ENCODE measurements around the gene CORO2B. TPM values are rescaled to one million over a fixed set of nuclear protein-coding genes. Genes with fewer than 3 reads are reported as not detected.

Gene CORO2B
- polyA plus RNA-seq, 1 of the 3 experiments (the other 2 are of a cell fraction) = 3.6 TPM

DNA sequence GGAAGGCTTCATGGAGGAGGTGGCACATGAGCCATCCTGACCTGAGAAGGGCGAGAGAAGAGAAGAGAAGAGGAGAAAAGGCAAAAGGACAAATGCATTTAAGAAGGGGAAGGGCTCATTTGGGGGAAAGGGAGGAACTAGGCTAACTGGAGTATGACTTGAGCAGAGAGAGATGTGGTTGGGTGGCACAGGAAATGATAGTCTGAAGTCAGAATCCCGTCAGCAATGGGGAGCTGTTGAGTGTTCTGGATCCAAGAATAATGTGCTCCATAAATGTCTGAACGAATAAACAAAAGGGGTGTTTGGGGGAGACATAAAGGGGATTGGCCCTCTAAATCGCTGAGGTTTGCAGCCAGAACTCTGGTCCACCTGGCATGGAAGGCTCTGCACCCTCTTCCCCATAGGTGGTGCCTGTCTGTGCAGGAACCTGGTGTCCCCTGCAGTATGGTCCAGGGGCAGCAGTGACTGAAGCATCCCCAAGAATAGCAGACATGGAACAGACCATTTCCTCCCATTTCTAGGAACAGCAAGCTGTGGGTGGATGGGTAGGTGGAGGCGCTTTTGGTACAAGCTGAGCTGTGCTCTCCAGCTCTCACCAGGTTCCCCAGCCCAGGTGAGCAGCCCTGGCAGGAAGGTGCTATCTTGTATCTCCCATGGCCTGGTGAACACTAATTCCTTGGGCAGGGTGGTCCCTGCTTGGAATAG is 15.2 kb downstream of the CORO2B start:
- no peak overlapping the region for H3K4me2 ChIP-seq
- 87% methylated on average over 5 of the region's 5 CpGs for WGBS (ENCODE audit: low lambda C conversion rate)
- H3F3A ChIP-seq (replicated peaks; ENCODE audit: insufficient read depth) = no peaks in the 10 kb centered on the region
- no peak for DNase-seq
- ChIA-PET POLR2A (no interaction called here), CTCF (interaction anchor here (1.0 kb wide), 1 partner anchor 282 kb away, joined by 3 read pairs; no protein-coding TSS in a partner anchor)
- H4K20me1 ChIP-seq (ENCODE audit: insufficient read depth) = no peaks in the 10 kb centered on the region
- no peak overlapping the region for H2AFZ ChIP-seq (ENCODE audit: low read depth)
- H3K79me2 ChIP-seq (ENCODE audit: insufficient read depth) = no peaks in the 10 kb centered on the region
- no peak overlapping the region for H3K9ac ChIP-seq
- TF ChIP-seq FOXM1 (IDR thresholded peaks at IDR 0.05; ENCODE audit: low read depth) (no peak), NRF1 (IDR thresholded peaks at IDR 0.05; ENCODE audit: low read depth, low read length) (no peak), MEF2A (IDR thresholded peaks at IDR 0.05; ENCODE audit: borderline replicate concordance, low read depth) (no peak)
- TF ChIP-seq, protein P1, sequence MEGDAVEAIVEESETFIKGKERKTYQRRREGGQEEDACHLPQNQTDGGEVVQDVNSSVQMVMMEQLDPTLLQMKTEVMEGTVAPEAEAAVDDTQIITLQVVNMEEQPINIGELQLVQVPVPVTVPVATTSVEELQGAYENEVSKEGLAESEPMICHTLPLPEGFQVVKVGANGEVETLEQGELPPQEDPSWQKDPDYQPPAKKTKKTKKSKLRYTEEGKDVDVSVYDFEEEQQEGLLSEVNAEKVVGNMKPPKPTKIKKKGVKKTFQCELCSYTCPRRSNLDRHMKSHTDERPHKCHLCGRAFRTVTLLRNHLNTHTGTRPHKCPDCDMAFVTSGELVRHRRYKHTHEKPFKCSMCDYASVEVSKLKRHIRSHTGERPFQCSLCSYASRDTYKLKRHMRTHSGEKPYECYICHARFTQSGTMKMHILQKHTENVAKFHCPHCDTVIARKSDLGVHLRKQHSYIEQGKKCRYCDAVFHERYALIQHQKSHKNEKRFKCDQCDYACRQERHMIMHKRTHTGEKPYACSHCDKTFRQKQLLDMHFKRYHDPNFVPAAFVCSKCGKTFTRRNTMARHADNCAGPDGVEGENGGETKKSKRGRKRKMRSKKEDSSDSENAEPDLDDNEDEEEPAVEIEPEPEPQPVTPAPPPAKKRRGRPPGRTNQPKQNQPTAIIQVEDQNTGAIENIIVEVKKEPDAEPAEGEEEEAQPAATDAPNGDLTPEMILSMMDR (IDR thresholded peaks at IDR 0.05) = no peak
- TF ChIP-seq, protein P2, sequence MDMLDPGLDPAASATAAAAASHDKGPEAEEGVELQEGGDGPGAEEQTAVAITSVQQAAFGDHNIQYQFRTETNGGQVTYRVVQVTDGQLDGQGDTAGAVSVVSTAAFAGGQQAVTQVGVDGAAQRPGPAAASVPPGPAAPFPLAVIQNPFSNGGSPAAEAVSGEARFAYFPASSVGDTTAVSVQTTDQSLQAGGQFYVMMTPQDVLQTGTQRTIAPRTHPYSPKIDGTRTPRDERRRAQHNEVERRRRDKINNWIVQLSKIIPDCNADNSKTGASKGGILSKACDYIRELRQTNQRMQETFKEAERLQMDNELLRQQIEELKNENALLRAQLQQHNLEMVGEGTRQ (IDR thresholded peaks at IDR 0.05; ENCODE audit: borderline replicate concordance, low read depth, low read length) = no peak
- no peaks in the 10 kb centered on the region for H3K9me3 ChIP-seq
- H3K27me3 ChIP-seq (ENCODE audit: insufficient read depth) = no peaks in the 10 kb centered on the region
- no peaks in the 10 kb centered on the region for H3K36me3 ChIP-seq (replicated peaks in 1 of 2; ENCODE audit: control insufficient read depth in 1 of 2, insufficient read depth in 2 of 2, low read length in 1 of 2)
- H3K9me2 ChIP-seq = no peaks in the 10 kb centered on the region
- no peak overlapping the region for H3K4me3 ChIP-seq (ENCODE audit: low read depth in 2 of 2, low read length in 1 of 2)
- no peak overlapping the region for H3K27ac ChIP-seq (ENCODE audit: low read depth in 2 of 2, low read length in 1 of 2)
- peaks cover 4 to 10% of the 10 kb centered on the region in 2 experiments; a peak in 1 of 4 replicates for H3K4me1 ChIP-seq (ENCODE audit: control insufficient read depth in 1 of 2, insufficient read depth in 2 of 2, low read depth in 1 of 2, low read length in 1 of 2)

DNA sequence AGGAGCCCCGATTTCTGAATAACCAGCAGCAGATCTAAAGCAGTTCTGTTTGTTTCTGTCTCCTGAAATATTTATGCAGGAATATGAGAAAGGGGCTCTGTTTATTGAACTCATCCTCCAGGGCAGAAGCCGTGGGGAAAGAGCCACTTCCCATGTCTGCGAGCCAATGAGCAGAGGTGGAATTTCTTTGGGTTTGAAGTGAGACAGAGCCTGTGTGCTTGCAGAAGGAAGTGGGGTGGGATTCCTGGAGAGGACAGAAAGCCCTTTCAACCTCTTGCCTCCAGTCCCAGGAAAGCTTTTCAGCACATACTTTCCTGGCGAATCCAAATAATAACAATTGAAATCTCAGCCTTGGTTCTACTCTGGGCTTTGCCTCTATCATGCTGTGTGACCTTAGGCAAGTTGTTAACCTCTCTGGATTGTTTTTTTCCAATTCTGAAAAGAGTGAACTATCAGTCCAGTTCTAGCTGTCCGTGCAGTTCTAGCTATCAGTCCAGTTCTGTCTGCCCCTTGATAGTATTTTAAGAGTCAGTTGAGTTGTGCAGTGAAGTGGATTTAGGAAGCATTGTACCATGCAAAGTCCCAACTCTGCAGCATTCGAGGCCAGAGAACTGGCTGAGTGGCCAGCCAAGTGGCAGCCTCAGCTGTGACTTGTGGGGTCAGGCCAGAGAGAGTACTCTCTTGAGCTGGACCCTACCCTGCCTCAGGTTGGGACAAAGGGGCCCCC is 15.9 kb downstream of the CORO2B start:
- Histone ChIP-seq H3K4me1 (ENCODE audit: control insufficient read depth in 1 of 2, insufficient read depth in 2 of 2, low read depth in 1 of 2, low read length in 1 of 2) (peaks cover 10 to 17% of the 10 kb centered on the region in 2 experiments; a peak in 2 of 4 replicates), H3K9me2 (no peaks in the 10 kb centered on the region), H3K9me3 (no peaks in the 10 kb centered on the region), H3K36me3 (replicated peaks in 1 of 2; ENCODE audit: control insufficient read depth in 1 of 2, insufficient read depth in 2 of 2, low read length in 1 of 2) (no peaks in the 10 kb centered on the region), H3F3A (replicated peaks; ENCODE audit: insufficient read depth) (no peaks in the 10 kb centered on the region), H3K4me2 (no peak overlapping the region), H3K27ac (ENCODE audit: low read depth in 2 of 2, low read length in 1 of 2) (no peak overlapping the region), H3K27me3 (ENCODE audit: insufficient read depth) (no peaks in the 10 kb centered on the region), H2AFZ (ENCODE audit: low read depth) (no peak overlapping the region), H3K79me2 (ENCODE audit: insufficient read depth) (no peaks in the 10 kb centered on the region), H4K20me1 (ENCODE audit: insufficient read depth) (no peaks in the 10 kb centered on the region), H3K9ac (no peak overlapping the region), H3K4me3 (ENCODE audit: low read depth in 2 of 2, low read length in 1 of 2) (no peak overlapping the region)
- POLR2A ChIA-PET = no interaction called here
- 72% methylated on average over 6 of the region's 6 CpGs for WGBS (ENCODE audit: low lambda C conversion rate)
- CTCF ChIA-PET = interaction anchor here (1.0 to 1.3 kb wide), 3 partner anchors 79 to 288 kb away, joined by 3 to 5 read pairs (median 3); no protein-coding TSS in a partner anchor
- no peak for DNase-seq
- no peak for TF ChIP-seq RFX5 (IDR thresholded peaks at IDR 0.05; ENCODE audit: low read length)
- TF ChIP-seq, protein P2 (IDR thresholded peaks at IDR 0.05; ENCODE audit: borderline replicate concordance, low read depth, low read length) = no peak
- TF ChIP-seq, protein P3, sequence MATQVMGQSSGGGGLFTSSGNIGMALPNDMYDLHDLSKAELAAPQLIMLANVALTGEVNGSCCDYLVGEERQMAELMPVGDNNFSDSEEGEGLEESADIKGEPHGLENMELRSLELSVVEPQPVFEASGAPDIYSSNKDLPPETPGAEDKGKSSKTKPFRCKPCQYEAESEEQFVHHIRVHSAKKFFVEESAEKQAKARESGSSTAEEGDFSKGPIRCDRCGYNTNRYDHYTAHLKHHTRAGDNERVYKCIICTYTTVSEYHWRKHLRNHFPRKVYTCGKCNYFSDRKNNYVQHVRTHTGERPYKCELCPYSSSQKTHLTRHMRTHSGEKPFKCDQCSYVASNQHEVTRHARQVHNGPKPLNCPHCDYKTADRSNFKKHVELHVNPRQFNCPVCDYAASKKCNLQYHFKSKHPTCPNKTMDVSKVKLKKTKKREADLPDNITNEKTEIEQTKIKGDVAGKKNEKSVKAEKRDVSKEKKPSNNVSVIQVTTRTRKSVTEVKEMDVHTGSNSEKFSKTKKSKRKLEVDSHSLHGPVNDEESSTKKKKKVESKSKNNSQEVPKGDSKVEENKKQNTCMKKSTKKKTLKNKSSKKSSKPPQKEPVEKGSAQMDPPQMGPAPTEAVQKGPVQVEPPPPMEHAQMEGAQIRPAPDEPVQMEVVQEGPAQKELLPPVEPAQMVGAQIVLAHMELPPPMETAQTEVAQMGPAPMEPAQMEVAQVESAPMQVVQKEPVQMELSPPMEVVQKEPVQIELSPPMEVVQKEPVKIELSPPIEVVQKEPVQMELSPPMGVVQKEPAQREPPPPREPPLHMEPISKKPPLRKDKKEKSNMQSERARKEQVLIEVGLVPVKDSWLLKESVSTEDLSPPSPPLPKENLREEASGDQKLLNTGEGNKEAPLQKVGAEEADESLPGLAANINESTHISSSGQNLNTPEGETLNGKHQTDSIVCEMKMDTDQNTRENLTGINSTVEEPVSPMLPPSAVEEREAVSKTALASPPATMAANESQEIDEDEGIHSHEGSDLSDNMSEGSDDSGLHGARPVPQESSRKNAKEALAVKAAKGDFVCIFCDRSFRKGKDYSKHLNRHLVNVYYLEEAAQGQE (IDR thresholded peaks at IDR 0.05; ENCODE audit: low read depth, low read length) = no peak
- TF ChIP-seq RAD21 (IDR thresholded peaks at IDR 0.05; ENCODE audit: low read length) = no peak
- TF ChIP-seq RXRA (IDR thresholded peaks at IDR 0.05; ENCODE audit: borderline replicate concordance, low read depth) = no peak
- no peak for TF ChIP-seq NRF1 (IDR thresholded peaks at IDR 0.05; ENCODE audit: low read depth, low read length)
- TF ChIP-seq TCF12 (IDR thresholded peaks at IDR 0.05) = no peak
- TF ChIP-seq, protein P4, sequence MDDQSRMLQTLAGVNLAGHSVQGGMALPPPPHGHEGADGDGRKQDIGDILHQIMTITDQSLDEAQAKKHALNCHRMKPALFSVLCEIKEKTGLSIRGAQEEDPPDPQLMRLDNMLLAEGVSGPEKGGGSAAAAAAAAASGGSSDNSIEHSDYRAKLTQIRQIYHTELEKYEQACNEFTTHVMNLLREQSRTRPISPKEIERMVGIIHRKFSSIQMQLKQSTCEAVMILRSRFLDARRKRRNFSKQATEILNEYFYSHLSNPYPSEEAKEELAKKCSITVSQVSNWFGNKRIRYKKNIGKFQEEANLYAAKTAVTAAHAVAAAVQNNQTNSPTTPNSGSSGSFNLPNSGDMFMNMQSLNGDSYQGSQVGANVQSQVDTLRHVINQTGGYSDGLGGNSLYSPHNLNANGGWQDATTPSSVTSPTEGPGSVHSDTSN (IDR thresholded peaks at IDR 0.05) = no peak
- TF ChIP-seq, protein P5, sequence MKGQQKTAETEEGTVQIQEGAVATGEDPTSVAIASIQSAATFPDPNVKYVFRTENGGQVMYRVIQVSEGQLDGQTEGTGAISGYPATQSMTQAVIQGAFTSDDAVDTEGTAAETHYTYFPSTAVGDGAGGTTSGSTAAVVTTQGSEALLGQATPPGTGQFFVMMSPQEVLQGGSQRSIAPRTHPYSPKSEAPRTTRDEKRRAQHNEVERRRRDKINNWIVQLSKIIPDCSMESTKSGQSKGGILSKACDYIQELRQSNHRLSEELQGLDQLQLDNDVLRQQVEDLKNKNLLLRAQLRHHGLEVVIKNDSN (IDR thresholded peaks at IDR 0.05; ENCODE audit: borderline replicate concordance, low read depth) = no peak
- TF ChIP-seq, protein P6, sequence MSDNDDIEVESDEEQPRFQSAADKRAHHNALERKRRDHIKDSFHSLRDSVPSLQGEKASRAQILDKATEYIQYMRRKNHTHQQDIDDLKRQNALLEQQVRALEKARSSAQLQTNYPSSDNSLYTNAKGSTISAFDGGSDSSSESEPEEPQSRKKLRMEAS (IDR thresholded peaks at IDR 0.05; ENCODE audit: low read depth) = no peak
- TF ChIP-seq POLR2AphosphoS5 (IDR thresholded peaks at IDR 0.05; ENCODE audit: low read depth, low read length) = no peak
- no peak for TF ChIP-seq MEF2A (IDR thresholded peaks at IDR 0.05; ENCODE audit: borderline replicate concordance, low read depth)
